Suppressor macrophage treated with lipopolysaccharide for 1 hour (primary cell): ENCODE data around the gene KLHL26.

Source experiments
- DNase-seq, 3 donors: peaks; one replicate each; pipeline ENCODE4 v3.0.0-alpha.2; 2020 to 2022

KLHL26 gene

DNA sequence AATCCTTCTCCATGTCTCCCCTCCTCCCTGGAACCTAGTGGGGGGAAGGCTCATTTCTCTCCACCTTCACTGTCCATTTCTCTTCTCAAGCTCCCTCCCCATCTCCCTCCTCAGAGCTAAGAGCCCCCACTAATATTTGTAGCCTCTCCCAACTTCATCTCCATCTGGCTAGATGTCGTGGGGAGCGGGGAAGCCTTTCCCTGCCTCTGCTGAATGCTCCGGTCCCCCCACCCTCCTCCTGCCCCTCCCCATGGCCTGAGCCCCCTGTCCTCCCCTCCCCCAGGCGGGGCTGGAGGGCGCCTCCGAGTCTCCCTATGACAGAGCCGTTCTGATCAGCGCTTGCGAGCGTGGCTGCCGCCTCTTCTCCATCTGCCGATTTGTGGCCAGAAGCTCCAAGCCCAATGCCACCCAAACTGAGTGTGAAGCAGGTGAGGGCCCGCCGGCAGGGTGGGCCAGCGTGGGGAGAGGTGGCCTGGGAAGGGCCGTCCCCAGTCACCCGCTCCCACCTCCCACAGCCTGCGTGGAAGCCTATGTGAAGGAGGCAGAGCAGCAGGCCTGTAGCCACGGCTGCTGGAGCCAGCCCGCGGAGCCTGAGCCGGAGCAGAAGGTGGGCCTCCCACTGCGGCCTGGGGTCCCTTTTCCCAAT, 23.1 kb upstream of the KLHL26 start:
- no peak for DNase-seq

DNA sequence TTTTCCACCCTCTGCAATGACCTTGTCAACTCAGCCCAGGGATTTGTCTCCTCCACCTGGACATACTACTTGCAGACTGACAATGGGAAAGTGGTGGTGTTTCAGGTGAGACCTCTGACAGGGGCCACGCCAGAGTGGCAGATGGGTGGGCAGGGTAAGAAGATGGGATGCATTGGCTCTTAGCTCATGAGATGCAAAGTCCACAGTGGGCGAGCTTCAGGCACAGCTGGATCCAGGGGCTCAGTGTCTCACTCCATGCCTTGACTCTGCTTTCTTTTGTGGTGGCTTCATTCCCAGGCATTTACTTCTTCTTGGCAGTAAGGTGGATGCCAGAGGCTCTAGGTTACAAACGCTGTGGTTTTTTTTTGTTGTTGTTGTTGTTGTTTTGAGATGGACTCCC, 20.8 kb upstream of the KLHL26 start:
- no peak for DNase-seq

DNA sequence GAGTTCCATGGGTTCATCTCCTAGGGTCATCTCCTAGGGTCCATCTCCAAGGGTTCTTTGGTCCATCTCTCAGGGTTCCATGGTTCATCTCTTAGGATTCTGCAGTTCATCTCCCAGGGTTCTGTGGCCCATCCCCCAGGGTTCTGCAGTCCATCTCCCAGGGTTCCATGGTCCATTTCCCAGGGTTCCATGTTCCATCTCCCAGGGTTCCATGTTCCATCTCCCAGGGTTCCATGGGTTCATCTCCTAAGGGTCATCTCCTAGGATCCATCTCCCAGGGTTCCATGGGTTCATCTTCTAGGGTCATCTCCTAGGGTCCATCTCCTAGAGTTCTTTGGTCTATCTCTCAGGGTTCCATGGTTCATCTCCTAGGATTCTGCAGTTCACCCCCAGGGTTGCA, 19.3 kb upstream of the KLHL26 start:
- no peak for DNase-seq

DNA sequence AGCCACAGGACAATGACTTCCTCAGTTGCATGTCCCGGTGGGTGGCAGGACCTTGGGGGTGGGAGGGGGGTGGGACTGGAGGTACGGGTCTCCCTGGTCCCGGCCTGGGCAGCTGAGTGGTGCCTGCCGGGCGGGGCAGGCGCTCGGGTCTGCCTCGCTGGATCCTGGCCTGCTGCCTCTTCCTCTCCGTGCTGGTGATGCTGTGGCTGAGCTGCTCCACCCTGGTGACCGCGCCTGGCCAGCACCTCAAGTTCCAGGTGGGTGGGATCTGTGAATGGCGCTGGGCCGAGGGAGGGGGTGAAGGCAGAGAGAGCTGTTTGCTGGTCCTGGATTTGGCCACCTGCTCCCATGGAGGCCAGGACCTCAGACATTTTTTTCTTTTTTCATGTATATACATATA, 18.6 kb upstream of the KLHL26 start:
- DNase-seq, result no peak

DNA sequence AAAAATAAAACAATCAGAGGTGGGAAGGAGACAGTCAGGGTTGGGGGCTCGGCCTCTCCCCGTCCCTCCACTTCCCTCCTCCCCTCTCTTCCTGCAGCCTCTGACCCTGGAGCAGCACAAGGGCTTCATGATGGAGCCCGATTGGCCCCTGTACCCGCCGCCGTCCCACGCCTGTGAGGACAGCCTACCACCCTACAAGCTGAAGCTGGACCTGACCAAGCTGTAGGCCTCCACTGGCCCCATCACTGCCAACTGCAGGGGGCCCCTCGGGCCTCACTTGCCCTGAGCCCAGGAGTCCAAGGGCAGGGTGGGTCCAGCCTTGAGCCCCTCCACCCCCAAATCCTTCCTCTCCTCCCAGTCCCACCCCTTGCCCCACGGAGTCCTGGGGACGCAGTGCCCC, 16.5 kb upstream of the KLHL26 start:
- DNase-seq, result no peak

DNA sequence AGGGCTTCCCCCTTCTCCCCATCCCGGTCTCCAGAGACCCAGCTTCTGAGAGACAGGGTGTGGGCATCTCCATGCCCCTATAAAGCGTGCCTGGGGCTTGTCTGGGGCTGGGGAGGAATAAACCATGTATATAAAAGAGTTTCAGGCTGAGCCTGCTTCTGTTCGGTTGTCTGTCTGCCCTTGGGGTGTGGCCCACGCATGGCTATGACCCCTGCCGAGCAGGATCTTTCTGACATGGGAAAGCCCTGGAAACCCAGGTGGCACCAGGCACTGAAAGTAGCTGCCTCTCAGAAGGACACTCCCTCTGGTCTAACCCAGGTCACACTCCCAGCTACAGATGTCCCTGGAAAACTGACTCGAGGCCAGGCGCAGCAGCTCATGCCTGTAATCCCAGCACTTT, 15.9 kb upstream of the KLHL26 start:
- no peak for DNase-seq

DNA sequence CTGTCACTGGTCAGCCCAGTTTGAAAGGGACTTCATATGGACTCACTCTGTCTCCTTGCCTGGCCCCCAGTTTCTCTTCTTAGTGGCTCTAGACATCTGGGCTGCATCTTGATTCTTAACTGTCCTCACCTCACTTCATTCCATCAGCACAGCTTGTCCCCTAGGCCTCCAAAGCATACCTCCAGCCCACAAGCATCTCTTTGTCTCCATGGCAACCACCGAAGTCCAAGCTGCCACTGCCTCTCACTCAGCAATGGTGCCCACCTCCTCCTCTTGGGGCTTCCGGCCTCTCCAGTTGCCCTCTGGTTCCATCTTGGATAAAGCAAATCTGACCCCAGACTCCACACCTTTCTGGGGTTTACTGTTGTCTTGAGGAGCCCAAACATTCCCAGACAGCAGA, 9.9 kb upstream of the KLHL26 start:
- DNase-seq, result no peak

DNA sequence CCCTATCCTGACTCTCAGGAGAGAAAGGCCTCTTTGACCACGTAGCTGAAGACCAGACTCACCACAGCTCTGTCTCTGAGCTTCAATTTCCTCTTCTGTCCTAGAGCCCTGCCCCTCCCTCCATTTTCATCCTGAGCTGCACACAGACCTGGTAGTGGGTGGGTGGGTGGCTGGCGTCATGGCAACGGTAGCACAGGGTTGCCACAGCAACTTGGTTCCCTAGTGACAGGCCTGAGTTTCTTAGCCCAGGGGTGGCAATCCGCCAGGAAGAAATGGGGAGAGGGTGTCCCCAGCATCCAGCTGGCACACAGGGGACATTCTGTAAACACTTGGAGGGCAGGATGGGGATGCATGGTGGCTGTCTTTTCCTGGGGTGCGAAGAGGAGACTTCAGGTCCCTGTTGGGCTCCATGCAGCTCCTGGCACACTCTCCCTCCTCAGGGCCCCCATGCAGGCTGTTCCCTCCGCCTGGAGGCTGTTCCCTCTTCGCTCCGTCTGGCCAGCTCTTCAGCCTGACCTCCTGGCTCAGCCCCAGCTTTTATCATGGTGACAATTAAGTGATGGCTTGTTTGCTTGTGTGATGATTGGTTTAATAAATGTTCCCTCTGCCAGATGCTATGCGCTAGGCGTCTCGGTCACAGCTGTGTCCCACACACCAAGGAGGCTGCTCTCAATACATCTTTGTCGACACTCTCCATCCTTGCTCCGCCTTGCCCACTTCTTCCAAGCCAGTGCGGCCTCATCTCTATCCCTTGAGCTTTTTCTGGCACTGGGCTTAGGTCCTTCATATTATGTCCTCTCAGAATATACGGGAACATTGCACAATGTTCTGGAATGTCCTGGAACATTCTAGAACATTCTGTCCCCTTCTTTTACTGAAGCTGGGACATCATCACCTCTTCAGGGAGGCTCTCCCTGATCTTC, 7.4 kb upstream of the KLHL26 start:
- no peak for DNase-seq

DNA sequence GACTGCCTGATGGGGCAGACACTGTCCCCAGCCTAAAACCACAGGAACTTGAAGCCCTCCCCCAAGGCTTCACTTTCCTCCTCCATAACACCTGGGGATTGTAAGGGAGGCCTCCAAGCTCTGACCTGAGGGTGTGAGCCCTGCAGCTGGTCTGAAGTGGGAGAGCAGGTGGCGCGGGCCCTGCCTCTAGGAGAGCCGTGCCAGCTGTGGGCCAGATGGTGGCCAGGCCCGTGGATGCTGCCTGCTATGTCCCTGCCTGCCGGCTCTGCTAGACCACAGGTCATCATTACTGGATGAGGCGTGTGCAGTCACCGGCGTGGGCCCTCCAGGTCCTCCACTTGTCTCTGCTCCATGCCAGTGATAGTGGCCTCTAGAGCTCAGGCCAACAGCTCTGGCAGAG, 3.5 kb upstream of the KLHL26 start:
- DNase-seq, result no peak

DNA sequence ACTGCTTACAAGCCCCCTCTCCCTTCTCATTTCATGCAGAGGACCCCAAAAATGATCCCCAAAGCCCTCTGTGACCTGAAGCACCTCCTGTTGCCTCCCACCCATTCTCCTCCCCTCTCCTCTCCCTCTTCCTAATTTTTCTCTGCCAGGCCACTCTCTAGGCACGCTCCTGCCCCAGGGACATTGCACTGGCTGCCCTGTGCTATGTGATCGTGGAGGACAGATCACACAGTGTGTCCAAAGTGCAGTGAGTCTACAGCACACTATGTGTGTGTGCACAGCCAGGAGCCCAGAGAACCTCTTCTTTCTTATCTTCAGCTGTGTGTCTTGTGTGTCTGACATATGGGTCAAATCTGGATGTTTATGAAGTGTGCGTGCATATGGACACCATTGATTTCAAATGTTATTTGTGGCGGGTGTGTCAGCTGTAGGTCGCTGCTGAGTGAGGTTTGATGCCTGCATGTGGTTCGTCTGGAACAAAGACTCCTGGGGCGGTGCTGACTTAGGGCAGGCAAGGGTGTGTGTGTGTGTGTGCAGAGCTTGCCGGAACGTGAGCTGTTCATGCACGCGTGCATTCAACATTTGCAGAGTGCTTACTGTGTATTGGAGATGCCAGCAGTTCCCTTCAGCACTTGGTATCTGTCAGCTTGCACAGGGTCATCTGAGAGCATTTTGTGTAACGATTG, 2.1 kb upstream of the KLHL26 start:
- no peak for DNase-seq

DNA sequence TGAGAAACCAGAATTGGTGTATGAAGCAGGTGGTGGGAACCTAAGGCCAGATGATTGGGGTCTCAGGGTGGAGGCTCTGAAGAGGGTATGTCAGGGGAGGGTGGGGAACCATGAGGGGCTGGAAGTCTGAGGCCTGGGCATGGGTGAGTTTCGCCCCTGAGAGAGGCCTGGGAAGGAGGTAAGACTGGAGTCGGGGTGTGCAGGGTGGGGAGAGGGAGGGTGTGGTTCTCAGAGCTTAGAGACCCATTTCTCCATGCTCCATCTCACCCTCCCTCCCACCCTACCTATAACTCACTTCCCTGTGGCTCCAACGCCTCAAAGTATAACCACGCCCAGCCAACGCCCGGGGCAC, 1.0 kb upstream of the KLHL26 start:
- no peak for DNase-seq

DNA sequence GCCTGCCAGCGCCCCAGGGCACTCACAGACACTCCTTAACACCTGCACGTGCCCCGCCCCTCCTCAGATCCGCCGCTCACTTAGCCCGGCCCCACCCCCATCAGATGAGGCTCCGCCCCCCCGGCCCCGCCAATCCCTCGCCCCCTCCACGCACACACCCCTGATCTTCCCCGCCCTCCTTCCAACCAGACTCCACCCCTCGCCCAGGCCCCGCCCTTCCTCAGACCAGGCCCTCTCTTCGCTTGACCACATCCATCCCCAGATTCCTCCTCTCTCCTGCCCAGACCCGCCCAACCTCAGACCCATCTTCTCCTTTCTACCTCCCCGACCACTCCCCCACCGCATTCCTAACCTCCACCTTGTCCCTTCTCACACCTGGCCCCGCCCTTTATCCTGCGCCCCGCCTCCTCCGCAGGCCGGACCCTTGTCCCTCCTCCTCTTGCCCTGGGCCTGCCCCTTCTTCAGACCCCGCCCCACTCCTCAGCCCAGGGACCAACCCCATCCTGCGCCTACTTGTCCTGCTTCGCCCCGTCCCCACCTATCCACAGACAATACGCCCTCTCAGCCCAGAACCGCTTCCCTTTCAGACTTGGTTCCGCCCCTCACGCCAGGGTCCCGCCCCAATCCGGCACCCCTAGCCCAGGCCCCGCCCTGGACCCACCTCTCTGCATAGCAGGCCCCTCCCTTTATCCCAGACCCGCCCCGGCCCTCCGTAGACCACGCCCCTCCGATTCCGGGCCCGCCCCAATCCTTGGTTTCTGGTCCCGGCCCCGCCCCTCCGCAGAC, 452 bp upstream of the KLHL26 start:
- DNase-seq, result peak; percentile 98 to 100 (median 99)

DNA sequence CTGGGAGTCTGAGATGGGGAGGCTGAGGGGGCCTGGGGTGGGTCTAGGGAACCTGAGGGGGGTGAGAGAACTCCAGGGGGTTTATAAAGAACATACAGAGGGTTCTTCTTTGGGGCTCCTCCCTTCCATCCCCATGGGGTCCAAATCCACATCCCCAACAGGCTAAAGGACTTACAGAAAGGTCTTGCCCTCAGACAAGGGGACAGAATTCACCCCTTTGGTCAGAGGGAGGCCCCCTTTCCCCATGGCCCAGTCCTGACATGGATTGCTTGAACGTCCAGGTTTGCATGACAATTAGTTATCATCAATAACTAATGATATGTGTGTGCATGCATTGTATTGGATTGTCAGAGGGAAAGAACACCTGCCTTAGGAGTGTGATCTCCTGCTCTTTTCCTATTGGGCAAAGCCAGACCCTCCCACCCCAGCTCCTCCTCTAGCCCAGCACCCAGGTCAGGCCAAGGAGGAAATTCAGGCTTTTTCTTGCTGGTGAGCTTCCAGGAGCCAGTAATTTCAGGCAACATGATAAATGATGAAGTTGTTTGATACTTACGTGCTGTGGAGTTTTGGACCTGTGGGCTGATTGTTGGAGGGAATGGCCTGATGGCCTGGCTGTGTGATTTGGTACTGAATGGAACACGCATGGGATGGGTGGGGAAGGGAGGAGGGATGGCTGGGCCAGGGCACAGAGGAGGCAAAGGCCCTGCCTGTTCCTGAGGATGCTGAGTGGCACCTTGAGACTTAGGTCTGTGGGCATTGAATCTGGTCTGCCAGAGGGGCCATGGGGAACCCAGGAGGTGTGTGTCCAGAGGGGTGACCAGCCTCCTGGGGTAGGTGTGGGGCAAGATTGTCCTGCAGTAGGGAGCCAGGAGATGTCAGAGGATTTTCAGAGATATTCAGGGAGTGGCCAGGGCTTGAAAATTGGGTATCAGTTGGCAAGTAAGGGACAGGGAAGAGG, 1.1 kb downstream of the KLHL26 start:
- DNase-seq, result peak in 1 of 3 donors; percentile 20

DNA sequence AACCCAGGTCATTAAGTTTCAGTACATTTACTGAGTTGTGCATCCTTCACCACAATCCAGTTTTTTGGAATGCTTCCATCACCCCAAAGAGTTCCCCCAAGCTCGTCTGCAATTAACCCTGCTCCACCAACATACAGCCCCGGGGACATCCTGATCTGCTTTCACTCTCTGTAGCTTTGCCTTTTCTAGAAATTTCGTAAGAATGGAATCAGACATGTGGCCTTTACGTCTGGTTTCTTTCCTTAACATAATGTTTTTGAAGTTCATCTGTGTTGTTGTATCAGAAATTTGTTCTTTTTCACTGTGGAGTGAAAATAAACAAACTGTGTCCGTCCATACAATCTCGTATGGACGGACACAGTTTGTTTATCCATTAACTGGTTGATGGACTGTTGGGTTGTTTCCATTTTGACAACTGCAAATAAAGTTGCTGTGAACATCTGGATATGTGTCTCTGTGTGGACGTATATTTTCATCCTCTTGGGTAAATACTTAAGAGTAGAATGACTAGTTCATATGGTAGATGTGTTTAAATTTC, 2.9 kb downstream of the KLHL26 start:
- DNase-seq, result no peak

DNA sequence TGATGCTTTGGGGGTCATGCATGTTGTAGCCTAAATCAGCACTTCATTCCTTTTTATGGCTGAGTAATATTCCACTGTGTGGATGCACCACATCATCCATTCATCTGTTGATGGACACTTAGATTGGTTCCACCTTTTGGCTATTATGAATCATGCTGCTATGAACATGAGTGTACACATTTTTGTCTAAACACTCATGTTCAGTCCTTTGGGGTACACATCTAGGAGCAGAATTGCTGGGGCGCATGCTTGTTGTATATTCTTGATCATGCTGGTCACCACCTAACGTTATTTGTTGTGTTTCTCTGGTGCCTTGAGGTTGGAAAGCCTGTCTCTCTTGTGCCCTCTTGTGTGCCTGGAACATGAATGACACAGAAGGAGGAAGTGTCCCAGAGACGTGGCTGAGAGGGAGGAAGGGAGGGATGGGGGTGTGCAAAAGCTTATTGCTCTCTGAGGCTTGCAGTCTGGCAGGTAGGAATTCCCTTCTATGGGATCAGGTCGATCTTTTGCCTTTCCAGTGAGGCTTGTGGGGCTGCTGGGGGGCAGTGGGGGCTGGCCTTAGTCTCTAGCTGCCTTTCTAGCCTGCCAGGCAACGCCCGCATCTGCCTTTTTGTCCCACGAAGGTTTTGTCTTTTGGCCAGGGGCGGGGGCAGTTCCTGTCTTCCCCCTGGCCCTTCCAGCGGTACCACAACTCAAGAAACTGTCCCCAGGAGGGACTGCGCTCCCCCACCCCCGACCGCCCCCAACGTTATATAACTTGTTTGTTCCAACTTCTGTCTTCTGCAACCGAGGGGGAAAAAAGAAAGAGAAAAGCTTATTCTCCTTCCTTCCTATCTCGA, 7.6 kb downstream of the KLHL26 start:
- DNase-seq, result peak; percentile 75 to 78 (median 75)

DNA sequence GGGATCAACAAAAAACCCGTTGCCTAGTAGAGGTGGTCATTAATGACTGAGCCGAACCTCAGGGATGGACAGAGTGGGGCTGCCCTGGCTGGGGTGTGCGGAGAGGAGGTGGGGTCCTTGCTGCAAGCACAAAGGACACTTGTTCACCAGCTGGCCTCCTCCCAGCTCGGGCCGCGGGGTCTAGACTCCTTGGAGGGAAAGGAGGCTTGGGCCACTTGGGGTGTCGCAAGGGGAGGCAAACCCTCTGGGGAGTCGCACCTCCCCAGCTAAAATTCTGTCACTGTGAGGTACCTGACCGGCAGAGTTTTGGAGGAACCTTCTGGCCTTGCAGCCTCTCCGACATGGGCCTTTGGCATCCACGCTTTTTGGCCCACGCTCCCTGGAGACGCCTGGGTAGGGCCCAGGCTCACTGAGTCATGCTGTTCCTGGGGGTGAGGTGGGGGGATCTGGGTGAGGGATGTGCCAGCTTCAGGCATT, 8.2 kb downstream of the KLHL26 start:
- no peak for DNase-seq

DNA sequence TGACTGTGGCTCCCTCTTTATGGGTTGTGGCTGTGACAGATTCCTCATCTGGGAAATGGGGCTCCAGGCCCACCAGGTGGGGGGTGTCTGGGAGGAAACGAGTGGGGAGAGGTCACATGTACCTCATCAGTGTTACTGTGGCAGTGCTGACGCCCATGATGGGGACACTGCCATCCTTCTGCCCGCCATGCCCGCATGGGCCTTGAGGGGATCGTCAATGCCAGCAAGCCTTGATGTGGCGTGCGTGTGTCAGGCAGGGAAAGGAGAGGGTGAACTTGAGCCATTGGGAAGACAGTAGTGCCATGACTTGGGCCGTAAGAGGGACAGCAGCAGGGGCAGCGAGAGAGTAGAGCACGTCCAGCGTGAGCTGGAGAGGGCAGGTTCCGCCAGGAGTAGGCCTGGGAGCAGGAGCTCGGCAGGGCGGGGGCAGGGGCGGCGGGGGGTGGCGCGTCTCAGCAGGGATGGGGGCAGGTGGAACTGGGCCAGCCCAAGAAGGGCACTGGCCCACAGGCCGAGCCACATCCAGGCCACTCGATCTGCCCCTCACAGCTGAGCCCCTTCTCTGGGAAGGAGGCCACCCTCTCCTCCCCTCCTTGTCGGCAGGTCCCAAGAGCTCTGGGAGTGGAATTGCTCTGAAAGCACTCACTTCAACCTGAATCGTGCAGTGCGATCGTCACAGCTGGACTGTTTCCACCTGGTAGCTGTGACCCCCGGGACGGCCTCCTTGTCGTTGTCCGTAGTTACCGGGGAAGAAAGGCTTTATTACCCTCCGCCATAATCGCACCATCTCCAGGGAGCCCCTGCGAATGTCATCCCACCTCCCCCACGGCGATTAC, 9.9 kb downstream of the KLHL26 start:
- no peak for DNase-seq

DNA sequence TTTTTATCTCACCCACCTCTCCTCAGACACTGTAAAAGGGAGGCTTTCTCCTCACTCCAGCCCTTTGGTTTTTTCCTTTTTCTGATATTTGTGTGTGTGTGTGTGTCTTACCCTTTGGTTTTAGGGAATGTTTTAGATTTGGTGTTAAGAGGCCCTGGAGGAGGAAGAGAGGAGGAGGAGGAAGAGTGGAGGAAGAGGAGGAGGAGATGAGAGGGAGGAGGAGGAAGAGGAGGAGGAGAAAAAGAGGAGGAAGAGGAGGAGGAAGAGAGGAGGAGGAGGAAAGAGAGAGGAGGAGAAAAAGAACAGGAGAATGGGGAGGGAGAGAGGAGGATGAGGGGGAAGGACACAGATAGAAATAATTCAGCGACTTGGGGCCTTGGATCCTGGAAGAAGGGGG, 10.5 kb downstream of the KLHL26 start:
- no peak for DNase-seq

DNA sequence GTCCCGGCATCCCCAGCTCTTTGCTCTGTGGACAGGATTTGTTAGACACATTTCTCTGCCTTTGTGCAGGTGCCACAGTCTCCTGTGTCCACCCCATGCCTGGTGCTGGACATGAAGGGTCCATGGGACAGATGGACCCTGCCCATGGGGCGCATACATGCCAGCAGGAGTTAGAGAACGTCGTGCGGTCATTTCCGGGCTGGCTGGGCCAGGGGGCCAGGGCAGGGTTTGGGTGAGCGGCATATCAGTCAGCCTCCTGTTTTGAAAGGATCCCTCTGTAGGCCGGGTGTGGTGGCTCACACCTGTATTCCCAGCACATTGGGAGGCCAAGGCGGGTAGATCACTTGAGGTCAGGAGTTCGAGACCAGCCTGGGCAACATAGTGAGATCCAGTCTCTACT, 11.0 kb downstream of the KLHL26 start:
- no peak for DNase-seq

DNA sequence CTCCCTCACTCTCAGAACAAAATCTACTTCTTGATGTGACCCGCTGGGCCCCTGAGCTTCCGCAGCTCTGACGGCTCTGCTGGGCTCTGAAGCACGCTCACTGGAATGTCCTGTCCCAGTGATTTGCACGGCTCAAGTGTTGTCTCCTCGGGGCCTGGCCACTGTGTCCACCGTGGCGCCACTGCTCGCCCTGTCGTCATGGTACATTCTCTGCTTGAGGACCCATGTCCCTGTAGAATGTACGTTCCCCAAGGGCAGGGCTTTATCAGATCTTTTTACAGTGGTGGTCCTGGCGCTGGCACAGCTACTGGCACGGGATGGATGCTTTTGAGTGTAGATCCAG, 12.1 kb downstream of the KLHL26 start:
- DNase-seq, result no peak
